Measurements from ENCODE around the gene CMC1.
A peak's percentile ranks its signal among the peaks of the same experiment; 100 is the strongest.

CMC1 gene

DNA sequence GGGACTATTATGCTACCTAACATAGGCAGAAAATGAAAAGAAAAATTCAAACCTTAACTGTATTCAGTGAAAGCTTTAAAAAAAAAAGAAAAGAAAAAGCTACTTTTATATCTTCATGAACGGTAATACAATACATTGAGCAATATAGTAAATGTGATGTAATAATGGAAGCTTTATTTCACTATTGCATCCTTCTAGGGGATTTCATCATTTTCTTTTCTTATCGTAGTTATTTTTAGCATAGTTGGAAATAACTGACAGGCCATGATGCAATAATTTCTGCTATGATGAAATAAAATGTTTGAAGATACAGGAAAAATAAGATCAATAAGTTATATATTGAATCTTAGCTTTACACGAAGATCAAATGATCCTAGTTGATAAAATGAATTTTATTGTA is 66.8 kb downstream of the CMC1 start:
- no peak for DNase-seq

DNA sequence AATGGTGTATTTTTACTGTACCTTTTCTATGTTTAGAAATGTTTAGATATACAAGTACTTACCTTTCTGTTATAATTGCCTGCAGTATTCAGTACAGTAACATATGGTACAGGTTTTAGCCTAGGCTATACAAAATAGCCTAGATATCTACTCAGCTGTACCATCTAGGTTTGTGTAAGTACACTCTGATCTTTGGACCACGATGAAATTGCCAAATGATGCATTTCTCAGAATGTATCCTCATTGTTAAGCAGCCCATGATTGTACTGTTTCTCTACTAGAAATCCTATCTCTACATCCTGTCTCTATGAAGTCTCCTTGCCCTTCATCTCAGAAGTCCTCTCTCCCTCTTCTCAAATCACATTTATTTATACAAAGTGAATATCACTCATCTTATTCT is 74.3 kb downstream of the CMC1 start:
- DNase-seq = no peak

DNA sequence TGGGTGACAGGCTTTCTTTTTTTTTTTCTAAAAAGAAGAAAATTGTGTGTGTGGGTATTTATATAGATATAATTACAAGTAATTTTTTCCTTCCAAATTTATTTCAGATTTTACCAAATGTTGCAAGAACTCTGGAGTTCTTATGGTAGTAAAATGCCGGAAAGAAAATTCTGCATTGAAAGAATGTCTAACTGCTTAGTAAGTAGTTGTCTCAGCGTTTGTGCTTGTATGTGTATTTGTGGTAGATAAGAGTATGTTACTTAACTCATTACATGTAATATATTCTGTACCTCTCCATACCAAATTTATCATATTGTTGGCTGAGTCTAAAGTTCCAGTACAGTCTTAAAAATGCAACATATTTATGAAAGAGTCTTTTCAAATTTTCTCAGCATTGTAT is 74.8 kb downstream of the CMC1 start:
- no peak for DNase-seq

DNA sequence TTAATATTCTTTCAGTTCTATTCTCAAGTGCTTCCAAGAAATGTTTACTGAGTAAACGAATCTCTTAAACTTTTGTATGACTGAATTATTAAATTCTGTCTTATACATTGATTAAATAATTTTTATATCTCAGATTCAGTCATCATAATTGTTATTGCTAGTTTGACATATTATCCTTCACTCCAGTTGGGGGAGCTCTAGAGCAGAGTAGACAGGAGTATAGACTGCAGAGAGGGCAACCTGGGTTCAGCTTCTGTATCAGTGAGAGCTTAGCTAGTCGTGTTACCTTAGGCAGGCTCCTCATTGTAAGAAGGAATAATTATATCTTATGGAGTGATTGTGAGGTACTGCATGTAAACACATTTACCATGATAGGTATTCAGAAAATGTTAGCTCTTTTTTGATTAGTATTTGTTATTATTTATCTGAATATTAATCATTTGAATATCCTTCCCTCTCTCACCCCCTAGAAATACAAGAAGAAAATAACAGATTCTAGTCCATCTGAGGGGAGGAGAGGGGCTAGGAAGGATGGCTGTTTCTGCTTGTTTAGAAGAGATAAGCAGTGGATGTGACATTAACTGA is 76.1 kb downstream of the CMC1 start:
- no peak for DNase-seq

DNA sequence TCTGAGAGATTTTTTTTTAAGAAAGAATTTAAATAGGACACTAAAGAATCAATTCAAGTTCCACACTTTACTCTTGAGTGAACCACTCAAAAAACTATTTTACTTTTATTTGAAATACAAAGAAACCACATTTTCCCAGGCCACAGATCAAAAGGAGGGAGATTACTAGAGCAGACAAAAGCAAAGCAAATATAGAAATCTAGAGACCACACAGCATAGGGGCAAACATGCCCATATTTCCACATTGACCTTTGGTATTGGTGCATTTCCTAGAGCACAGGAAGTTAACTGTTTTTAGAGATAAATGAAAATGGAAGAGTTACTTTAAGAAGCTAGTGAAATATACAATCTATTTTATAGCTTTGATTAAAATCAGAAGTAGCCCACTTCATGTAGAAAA is 79.6 kb downstream of the CMC1 start:
- no peak for DNase-seq

DNA sequence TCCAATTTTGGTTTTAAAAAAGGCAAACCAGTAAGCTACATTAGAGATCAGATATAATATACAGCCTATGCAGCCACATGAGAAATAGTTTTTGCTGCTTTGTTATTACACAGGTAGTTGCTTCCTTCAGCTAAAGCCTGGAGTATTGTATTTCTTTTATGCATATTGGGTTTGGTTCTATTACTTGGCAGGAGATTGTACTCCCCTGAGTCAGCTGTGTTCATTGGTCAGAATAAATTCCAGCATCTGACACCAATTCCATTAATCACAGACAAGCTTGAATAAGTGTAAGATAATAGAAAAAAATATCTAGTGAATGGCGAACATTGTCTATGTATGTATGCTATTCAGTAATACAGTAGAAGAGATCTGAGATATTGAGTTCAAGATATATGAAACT is 81.0 kb downstream of the CMC1 start:
- DNase-seq = no peak

DNA sequence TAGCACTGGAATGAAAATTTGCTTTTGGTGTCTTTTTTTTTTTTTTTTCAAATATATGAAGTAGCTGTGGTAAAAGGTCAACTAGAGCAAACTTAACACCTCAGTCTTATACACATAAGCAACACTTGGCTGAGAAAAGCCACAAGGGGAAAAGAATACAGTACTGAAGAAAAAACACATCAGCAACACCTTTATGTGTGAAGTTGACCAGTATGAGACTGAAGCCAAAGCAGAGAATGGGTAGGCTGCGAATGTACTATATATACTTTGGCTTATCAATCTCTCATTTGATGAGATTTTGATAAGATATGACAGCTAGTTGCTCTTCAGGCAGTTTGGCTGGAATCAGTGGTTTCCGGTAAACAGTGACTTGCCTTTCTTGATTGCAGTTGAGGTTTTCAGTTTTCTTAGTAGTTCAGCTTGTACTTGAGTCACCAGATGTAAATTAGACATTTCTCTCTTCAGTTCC is 85.1 kb downstream of the CMC1 start:
- peak; percentile 43 for DNase-seq

DNA sequence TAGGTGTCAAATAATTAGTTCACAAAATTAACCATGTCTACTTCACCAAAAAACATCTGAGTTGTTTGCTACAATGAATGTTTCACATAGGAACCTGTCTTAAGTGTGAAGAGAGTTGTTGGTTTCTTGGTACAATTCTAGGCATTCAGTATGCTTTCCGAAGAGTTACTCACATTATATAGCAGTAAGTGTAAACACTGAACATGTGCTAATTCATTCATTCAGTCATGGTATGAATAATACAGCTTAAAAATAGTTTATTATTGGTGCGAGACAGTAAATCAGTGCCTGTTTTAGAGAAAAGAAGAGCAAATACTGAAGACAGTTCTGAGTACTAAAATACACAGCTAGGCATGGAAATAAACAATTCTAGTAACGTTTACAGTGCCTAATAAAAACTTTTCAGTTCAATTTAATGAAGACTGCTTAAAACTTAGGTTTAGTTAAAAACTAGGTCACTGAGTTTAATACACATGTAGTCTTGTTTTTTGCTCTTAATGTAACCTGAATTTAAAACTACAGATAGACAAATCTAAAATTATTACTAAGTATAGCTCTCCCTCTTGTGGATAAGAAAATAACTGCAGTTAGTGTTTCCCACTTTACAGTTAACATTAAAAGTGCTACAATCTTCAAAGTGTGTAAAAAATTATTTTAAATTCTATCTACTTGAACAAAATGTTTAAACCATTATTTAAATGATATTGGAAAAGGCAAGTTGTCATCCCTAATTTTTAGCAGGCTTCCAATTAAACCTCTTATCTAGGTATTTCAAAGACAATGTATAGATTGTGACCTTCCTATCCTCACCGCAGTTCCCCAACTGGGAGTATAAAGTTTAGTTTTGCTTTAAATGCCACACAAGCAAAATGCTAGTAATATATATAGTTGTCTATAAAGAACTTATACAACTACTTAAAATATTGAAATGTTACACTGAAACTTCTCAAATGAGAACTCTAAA is 87.1 kb downstream of the CMC1 start:
- no peak for DNase-seq

DNA sequence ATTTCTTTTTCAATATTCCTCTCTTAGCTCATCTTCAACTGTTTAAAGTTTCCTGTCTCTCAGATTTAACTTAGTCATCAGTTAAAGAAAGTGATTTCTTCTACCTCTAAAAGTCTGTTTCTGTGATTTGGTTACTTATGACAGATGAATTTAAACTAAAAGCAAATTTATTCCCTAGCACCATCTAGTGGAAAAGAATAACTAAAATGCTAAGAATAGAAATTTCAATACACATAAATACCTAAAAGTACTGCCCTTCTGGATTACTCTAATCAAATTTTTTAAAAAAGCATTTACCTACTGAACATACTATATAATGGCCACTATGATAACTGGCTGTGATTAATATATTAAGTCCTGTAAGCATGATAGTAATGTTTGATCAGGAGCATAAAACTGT is 93.1 kb downstream of the CMC1 start:
- no peak for DNase-seq

DNA sequence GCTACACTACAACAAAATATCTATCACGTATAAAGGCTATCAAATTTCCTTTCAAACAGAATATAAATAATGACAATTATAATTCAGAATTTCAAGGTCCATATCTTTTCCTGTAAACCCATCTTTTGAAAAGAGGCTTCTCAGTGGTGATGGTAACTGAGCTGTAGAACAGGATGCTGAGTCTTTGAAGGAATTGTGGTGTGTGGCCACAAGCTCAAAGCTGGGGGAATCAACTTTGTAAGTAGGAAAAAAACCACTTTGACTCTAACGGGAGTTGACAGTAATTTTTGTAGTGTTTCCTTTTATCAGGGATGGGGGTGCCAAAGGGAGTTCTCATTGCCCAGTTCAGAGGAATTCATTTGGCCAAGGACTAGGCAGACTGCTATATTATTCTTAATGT is 93.8 kb downstream of the CMC1 start:
- DNase-seq = no peak

DNA sequence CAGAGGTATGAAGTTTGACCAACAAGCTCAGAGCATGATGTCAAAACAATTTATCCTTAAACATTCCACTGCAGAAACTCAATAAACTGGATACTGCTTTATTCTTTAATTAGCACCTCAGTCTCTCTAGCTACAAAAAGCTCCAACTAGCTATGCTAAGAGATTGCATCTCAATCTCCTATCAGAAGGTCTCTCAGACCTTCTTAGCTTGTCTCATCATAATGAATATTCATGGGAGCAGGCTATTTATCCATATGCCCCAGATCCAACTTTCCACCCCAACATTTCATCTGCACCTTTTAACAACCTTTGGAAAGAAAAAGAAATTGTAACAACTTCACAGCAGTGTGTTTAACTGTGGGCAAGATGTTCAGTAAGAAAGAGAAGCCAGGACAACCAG is 95.8 kb downstream of the CMC1 start:
- DNase-seq = no peak

DNA sequence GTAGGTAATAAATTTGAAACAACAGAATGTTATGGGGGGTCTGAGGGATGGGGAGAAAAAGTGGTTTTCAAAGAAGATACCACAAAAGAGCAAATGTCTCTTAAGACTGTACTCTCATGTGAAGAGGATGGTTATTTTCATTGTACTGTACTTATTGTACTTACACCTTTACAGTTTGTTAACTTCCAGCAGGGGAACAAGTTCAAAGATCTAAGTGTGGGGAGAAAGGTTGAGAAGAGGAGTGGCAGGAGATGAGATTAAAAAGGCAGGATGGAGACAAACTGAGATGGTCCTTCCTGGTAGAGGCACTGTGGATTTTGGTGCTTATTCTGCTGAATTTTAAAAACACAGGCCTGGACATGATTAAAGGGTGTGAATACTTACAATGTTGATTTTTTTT is 101.7 kb downstream of the CMC1 start:
- DNase-seq = no peak

DNA sequence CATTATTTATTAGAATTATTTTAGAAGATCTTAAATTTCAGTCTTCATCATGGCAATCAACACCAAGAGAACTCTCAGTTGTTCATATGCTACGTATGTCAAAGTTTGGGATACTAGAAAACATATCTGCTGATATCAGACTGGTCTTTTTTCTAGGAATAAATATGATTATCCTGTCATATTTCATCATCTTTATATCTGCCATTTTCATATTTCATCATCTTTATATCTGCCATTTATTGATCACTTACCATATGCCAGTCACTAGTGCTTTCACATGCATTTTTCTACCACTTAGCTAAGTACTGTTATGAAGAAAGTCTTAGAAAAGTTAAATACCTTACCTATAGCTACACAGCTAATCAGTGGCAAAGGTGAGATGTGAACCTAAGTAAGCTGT is 104.3 kb downstream of the CMC1 start:
- no peak for DNase-seq

DNA sequence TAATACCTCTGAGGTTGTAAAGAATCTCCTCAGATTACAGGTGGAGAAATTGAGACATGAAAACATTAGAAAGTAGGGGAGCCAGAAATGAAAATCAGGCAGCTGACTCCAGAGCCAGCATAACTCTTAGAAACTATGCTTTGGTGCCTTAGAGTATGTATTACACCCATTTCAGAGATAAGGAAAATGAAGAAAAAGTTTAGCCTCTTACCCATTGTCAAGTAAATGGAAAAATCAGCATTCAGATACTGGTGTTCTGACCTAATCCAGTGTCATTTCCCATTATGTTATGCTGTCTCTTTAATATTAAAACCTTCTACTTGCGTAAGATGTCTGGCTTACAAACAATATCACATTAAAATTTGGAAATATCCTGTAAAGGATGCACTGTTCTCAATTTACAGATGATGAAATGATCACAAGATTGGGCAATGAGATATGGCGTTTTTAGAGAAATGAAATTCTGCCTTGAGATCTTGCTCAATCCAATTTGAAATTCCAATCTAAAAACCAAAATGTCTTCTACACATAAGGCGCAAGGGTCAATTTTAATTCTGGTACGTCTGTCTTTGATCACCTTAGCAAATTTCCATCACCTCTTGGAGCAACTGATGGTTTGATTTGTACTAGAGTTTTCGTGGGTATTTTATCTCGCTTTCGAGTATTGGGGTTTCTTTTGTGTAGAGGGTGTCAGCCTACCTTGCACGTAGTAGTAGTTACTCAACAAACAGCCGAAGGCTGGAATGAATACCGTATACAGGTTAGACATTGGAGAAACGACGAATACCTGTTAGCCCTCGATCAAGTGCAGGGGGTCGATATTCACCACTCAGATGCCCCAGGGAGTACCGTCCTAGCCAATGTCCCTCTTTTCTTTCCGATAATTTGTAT is 106.2 kb downstream of the CMC1 start:
- DNase-seq = no peak

DNA sequence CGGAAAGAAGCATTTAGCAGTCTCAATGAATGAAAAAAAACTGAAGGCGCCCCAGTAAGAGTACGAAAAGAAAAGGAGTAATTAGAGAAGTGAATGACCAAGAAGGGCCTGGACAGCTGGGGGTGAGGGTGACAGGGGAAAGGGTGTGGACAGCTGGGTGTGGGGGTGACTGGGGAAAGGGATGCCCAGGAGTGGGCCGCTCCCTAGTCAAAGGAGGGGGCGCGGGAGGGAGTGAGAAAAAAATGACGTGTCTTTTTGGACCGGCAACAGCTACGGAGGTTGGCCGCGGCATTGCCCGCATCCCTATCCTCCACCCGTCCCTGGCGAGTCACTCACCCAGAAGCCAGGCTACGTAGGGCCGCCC is 106.8 kb downstream of the CMC1 start:
- no peak for DNase-seq

DNA sequence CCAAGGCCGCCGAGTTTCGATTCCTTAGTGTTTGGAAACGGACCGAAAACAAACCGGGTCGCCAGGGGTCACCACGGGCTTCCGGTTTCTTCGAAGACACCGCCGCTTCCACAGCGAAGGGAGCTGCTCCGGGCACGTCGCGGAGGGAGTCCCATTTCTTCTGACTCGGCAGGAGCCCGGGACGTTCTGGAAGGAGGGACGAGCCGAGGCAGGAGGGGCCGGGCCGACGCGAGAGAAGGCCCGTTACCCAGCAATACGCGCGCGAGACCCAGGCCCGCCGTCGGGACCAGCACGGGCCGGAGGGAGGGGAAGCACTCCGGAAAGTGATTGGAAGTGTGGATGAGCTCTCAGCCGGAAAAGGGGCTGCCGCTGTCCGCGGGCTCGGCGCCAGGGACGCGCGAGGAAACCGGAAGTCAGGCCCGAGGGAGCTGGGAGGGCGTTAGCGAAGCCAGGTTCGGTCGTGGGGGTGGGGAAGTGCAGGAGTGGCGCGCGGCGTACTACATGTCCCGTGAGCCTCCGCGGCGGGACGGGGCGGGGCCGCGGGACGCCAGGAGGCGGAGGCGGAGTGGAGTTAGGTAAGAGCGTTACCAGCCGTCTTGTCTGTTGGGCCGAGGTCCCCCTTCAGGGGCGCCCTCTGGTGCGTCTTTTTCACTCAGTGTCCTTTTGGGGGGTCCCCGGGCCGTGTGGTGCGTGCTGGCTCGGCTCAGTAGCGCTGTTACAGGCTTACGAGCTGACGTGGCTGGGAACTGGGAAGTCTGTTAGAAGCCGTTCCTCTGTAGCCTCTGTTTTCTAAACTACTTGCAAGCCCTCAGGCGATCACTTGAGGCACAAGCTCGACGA is 107.4 kb downstream of the CMC1 start, which contains the start of the genes AZI2 and ZCWPW2:
TSS of gene AZI2 (minus strand) at position 196 of the 840 bp plus-strand sequence. CDS start 8,207 bp downstream, outside the sequence.
TSS of gene ZCWPW2 (plus strand) at position 93 of the 840 bp plus-strand sequence. CDS start 64,348 bp downstream, outside the sequence.
- peak; percentile 87 for DNase-seq

DNA sequence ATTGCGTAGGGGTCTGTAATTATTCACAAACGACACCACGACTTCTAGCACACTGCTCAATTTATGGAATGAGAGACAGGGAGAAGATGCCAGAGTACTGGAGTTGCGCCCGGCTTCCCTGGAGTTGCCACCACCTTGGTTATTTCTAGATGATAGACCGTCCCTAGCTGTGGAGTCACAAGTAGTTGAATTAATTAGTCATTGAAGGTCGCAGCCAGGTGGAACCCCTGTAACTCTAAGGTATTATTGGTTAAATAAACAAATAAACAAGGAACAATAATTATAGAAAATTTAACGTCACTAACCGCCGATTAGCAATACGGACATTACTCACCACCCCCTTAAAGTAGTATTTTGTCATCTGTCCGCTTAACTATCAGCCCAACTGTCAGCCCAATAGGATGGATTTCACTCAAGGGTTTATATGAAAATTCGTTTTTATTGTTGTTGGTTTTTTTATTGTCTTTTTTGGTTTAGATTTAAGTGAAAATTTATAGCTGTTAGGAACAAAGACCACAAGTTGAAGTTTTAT is 108.1 kb downstream of the CMC1 start:
- DNase-seq = no peak
